Left forelimb (tissue), 1 donor: Measurements from ENCODE around the gene TWF1.
A peak's percentile ranks its signal among the peaks of the same experiment; 100 is the strongest.
"Not testable (repeated sequence)": the region's sequence is repeated elsewhere in the genome, so short reads cannot be mapped to it uniquely, and the experiment has no call there.

ENCODE experiments used
- DNase-seq: peaks from one replicate; pipeline ENCODE4 v3.0.0-alpha.2; 2018; ENCODE audit warnings: low spot score

TWF1 gene

GRCh38 chr12:43805149-43805859 is 813 bp downstream of the TWF1 start:
- no peak for DNase-seq

- DNase-seq, result no peak
These were observed 8.4 kb downstream of the TWF1 start for GRCh38 chr12:43797561-43798217.

GRCh38 chr12:43795716-43796280 is 10.3 kb downstream of the TWF1 start:
- DNase-seq, result no peak

GRCh38 chr12:43789941-43790340 is 16.2 kb downstream of the TWF1 start:
- DNase-seq, result no peak

- no peak for DNase-seq
These were observed 19.0 kb downstream of the TWF1 start for GRCh38 chr12:43786899-43787693.

- no peak for DNase-seq
These were observed 29.6 kb downstream of the TWF1 start for GRCh38 chr12:43776498-43776897.

GRCh38 chr12:43766291-43766690 is 39.8 kb downstream of the TWF1 start:
- no peak for DNase-seq

GRCh38 chr12:43764528-43764927 is 41.6 kb downstream of the TWF1 start:
- DNase-seq, result no peak

GRCh38 chr12:43763769-43764168 is 42.3 kb downstream of the TWF1 start:
- no peak for DNase-seq

- DNase-seq, result no peak
These were observed 43.5 kb downstream of the TWF1 start for GRCh38 chr12:43762596-43762995.

- no peak for DNase-seq
These were observed 44.6 kb downstream of the TWF1 start for GRCh38 chr12:43761500-43761899.

- no peak for DNase-seq
These were observed 45.7 kb downstream of the TWF1 start for GRCh38 chr12:43760396-43760795.

GRCh38 chr12:43758728-43759563 is 47.2 kb downstream of the TWF1 start, which contains the start of the genes IRAK4 and PUS7L:
TSS of gene IRAK4 (plus strand) at chr12:43758951. CDS start at chr12:43768112, 9,161 bp downstream.
TSS of gene PUS7L (minus strand) at chr12:43758790. CDS start at chr12:43755245, 3,545 bp downstream.
- DNase-seq, result peak; percentile 94

GRCh38 chr12:43758247-43758727 is 47.8 kb downstream of the TWF1 start:
- DNase-seq, result no peak

GRCh38 chr12:43754015-43754414 is 52.1 kb downstream of the TWF1 start:
- DNase-seq, result no peak

GRCh38 chr12:43751360-43751759 is 54.8 kb downstream of the TWF1 start:
- not testable (repeated sequence) for DNase-seq

- no peak for DNase-seq
These were observed 55.3 kb downstream of the TWF1 start for GRCh38 chr12:43750814-43751213.

- DNase-seq, result no peak
These were observed 57.1 kb downstream of the TWF1 start for GRCh38 chr12:43749016-43749415.

- DNase-seq, result no peak
These were observed 61.3 kb downstream of the TWF1 start for GRCh38 chr12:43744826-43745225.
